GM21529 (cell line): ENCODE measurements around the gene BAHCC1.

Experiments used
- ATAC-seq: cut with Tn5 transposase; IDR thresholded peaks from one replicate; pipeline ENCODE4 v1.9.1; 2021; ENCODE audit not compliant: unreplicated experiment

Gene BAHCC1

GRCh38 chr17:81489998-81490992 is 95.0 kb downstream of the BAHCC1 start:
- ATAC-seq: no peak

GRCh38 chr17:81491181-81491581 is 95.9 kb downstream of the BAHCC1 start:
- no peak for ATAC-seq

- ATAC-seq: no peak
Observed at GRCh38 chr17:81491761-81492160, 96.5 kb downstream of the BAHCC1 start.

GRCh38 chr17:81492202-81492601 is 96.9 kb downstream of the BAHCC1 start:
- ATAC-seq: no peak

- no peak for ATAC-seq
Observed at GRCh38 chr17:81492706-81493105, 97.4 kb downstream of the BAHCC1 start.

- no peak for ATAC-seq
Observed at GRCh38 chr17:81493198-81494038, 98.2 kb downstream of the BAHCC1 start.

- no peak for ATAC-seq
Observed at GRCh38 chr17:81494626-81495377, 99.5 kb downstream of the BAHCC1 start.

- ATAC-seq: no peak
Observed at GRCh38 chr17:81498953-81499600, 103.8 kb downstream of the BAHCC1 start.

GRCh38 chr17:81499601-81499970 is 104.3 kb downstream of the BAHCC1 start:
- ATAC-seq: no peak

- no peak for ATAC-seq
Observed at GRCh38 chr17:81500047-81500446, 104.8 kb downstream of the BAHCC1 start.

- ATAC-seq: no peak
Observed at GRCh38 chr17:81502471-81503017, 107.3 kb downstream of the BAHCC1 start.

GRCh38 chr17:81503619-81504018 is 108.4 kb downstream of the BAHCC1 start:
- no peak for ATAC-seq

- ATAC-seq: no peak
Observed at GRCh38 chr17:81508639-81509206, 113.5 kb downstream of the BAHCC1 start.

GRCh38 chr17:81509207-81509971 is 114.1 kb downstream of the BAHCC1 start:
- ATAC-seq: no peak

GRCh38 chr17:81509972-81510784 is 114.9 kb downstream of the BAHCC1 start:
- ATAC-seq: no peak

- ATAC-seq: no peak
Observed at GRCh38 chr17:81510785-81511553, 115.7 kb downstream of the BAHCC1 start.

- no peak for ATAC-seq
Observed at GRCh38 chr17:81511554-81511803, 116.2 kb downstream of the BAHCC1 start.
